ENCODE results near the gene GGNBP2. TPM values are rescaled to one million over a fixed set of nuclear protein-coding genes. Genes with fewer than 3 reads are reported as not detected.
A peak's percentile ranks its signal among the peaks of the same experiment; 100 is the strongest.

GGNBP2 gene
- total RNA-seq, 1 donor = 177 TPM

- Histone ChIP-seq H3K4me3 (ENCODE audit: low read length) (no peak overlapping the region), H3K9me3 (ENCODE audit: low read depth, low read length) (no peaks in the 10 kb centered on the region), H3K4me1 (ENCODE audit: insufficient read depth, low read length) (no peaks in the 10 kb centered on the region), H3K27me3 (ENCODE audit: insufficient read depth, low read length) (no peaks in the 10 kb centered on the region)
Measured at GRCh38 chr17:36575028-36575427, 30.3 kb downstream of the GGNBP2 start.

DNA sequence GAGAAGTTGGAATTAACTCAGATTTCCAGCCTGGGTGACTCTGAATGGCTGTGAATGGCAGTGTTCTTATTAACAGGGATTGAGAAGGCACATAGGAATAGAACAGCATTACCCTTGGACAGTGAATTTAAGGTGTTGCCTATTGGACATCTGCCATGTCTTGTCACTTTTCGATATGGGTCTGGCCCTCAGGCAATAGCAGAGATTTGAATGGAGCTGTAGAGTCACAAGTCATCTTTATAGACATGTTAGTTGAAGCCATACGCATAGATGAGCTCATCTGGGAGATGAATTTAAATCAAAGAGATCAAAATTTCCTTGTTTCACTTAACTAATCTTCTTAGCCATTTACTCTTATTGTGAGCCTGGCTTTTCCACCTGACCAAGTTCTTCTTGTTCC, 32.1 kb downstream of the GGNBP2 start:
- no peak overlapping the region for H3K4me3 ChIP-seq (ENCODE audit: low read length)
- H3K4me1 ChIP-seq (ENCODE audit: insufficient read depth, low read length) = no peaks in the 10 kb centered on the region
- H3K9me3 ChIP-seq (ENCODE audit: low read depth, low read length) = no peaks in the 10 kb centered on the region
- no peaks in the 10 kb centered on the region for H3K27me3 ChIP-seq (ENCODE audit: insufficient read depth, low read length)

- Histone ChIP-seq H3K27me3 (ENCODE audit: insufficient read depth, low read length) (no peaks in the 10 kb centered on the region), H3K4me3 (ENCODE audit: low read length) (no peak overlapping the region), H3K4me1 (ENCODE audit: insufficient read depth, low read length) (no peaks in the 10 kb centered on the region), H3K9me3 (ENCODE audit: low read depth, low read length) (no peaks in the 10 kb centered on the region)
Measured at GRCh38 chr17:36578671-36579070, 34.0 kb downstream of the GGNBP2 start.

GRCh38 chr17:36583787-36584186, 39.1 kb downstream of the GGNBP2 start:
- Histone ChIP-seq H3K9me3 (ENCODE audit: low read depth, low read length) (no peaks in the 10 kb centered on the region), H3K4me3 (ENCODE audit: low read length) (no peak overlapping the region)

DNA sequence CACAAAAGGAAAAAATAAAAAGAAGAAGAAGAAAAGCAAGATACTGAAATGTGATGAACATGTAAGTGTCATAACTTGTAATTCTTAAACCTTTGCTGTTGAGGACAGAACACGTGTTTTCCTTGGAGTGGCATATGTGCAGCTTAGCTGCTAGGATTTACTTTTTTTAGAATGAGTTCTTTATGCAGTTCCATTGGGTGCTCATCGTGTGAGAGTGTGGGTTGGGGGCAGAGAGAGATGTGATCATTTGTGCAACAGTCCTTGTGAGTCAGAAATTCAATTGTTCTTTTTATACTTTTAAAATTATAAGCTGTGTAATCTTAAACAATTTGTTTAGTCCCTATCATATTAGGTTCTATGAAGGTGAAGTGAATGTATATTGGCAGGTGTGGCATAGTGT, 41.4 kb downstream of the GGNBP2 start:
- peaks cover 1% of the 10 kb centered on the region for H3K4me1 ChIP-seq (ENCODE audit: insufficient read depth, low read length)
- H3K27me3 ChIP-seq (ENCODE audit: insufficient read depth, low read length) = no peaks in the 10 kb centered on the region
- H3K4me3 ChIP-seq (ENCODE audit: low read length) = no peak overlapping the region
- H3K9me3 ChIP-seq (ENCODE audit: low read depth, low read length) = no peaks in the 10 kb centered on the region

More at GRCh38 chr17:36583787-36584186, 39.1 kb downstream of the GGNBP2 start:
- Histone ChIP-seq H3K4me1 (ENCODE audit: insufficient read depth, low read length) (no peaks in the 10 kb centered on the region), H3K27me3 (ENCODE audit: insufficient read depth, low read length) (no peaks in the 10 kb centered on the region)

DNA sequence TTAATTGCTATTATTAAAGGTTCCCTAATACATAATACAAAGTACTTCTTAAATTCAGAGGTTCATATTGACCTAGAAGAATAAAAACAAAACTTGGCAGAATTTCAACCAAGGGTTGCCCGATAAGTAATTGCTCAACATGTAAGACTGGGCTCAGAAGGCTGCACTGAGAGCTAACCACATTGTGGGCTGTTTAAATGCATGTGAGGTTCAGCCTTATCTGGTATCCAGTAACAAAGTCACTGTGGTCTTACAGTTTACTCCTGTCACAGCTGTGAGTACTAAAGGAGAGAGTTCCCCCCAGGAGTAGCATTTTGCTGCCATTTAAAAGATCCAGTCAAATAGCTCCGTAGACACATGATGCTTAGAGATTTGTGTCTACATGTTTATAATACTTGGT, 45.4 kb downstream of the GGNBP2 start:
- Histone ChIP-seq H3K4me1 (ENCODE audit: insufficient read depth, low read length) (peaks cover 17% of the 10 kb centered on the region), H3K4me3 (ENCODE audit: low read length) (no peak overlapping the region), H3K27me3 (ENCODE audit: insufficient read depth, low read length) (no peaks in the 10 kb centered on the region), H3K9me3 (ENCODE audit: low read depth, low read length) (no peaks in the 10 kb centered on the region)

DNA sequence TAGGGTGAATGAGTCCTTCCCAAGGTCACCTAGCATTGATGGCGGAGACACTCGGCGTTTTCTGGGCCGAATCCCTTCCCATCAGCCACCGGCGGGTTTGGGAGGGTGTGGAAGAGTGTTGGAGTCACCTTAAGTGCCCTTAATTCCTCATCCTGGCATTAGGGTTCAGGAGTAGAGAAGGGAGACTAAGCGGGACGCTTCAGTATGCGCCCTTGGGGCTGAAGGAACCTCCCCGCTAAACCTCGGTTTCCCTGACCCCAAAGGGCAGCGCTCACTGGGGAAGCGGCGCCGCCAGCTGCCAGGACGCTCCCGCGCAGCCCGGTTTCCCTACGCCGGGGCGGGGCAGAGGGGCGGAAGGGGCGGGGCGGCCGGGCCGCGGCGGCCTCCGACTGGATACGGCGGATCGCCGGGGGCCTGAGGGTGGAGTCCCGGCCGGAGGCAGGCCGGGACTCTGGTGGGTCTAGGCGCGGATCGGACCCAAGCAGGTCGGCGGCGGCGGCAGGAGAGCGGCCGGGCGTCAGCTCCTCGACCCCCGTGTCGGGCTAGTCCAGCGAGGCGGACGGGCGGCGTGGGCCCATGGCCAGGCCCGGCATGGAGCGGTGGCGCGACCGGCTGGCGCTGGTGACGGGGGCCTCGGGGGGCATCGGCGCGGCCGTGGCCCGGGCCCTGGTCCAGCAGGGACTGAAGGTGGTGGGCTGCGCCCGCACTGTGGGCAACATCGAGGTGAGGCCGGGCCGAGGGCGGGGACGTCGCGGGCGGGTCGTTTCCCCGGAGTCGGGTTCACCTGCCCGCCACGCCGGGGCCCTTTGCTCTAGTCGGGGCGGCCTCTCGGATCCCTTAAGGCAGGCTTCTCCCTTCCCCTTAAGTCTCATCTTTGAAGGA, 47.0 kb downstream of the GGNBP2 start, which contains the start of gene DHRS11:
Gene DHRS11 (plus strand): TSS at position 446 of the 882 bp plus-strand sequence. CDS start 131 bp downstream, at position 577.
- no peaks in the 10 kb centered on the region for H3K9me3 ChIP-seq (ENCODE audit: low read depth, low read length)
- H3K4me1 ChIP-seq (ENCODE audit: insufficient read depth, low read length) = peaks cover 17% of the 10 kb centered on the region
- H3K27me3 ChIP-seq (ENCODE audit: insufficient read depth, low read length) = no peaks in the 10 kb centered on the region
- peak within 1 kb of the TSS; percentile 56 for H3K4me3 ChIP-seq (ENCODE audit: low read length)

DNA sequence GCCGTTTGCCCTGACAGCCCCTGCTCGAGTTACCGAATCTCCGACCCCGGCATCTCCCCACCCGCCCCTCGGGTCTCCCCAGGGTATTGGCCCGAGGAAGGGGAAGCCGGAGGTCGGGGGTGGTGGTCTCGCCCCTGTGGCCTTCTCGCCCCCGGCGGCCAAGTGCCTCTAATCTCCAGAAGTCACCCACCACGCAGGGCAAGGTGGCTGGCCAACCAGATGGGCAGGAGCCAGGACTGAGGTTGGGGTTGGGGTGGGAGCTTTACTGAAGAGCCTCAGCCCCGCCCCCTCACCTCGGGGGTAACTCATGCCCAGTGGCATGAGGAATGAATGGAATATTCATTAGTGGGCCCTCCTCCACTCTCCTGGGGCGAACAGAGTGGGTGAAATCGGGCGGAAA, 47.6 kb downstream of the GGNBP2 start:
- peak overlapping the region; percentile 56 for H3K4me3 ChIP-seq (ENCODE audit: low read length)
- no peaks in the 10 kb centered on the region for H3K9me3 ChIP-seq (ENCODE audit: low read depth, low read length)
- no peaks in the 10 kb centered on the region for H3K27me3 ChIP-seq (ENCODE audit: insufficient read depth, low read length)
- peaks cover 17% of the 10 kb centered on the region for H3K4me1 ChIP-seq (ENCODE audit: insufficient read depth, low read length)

DNA sequence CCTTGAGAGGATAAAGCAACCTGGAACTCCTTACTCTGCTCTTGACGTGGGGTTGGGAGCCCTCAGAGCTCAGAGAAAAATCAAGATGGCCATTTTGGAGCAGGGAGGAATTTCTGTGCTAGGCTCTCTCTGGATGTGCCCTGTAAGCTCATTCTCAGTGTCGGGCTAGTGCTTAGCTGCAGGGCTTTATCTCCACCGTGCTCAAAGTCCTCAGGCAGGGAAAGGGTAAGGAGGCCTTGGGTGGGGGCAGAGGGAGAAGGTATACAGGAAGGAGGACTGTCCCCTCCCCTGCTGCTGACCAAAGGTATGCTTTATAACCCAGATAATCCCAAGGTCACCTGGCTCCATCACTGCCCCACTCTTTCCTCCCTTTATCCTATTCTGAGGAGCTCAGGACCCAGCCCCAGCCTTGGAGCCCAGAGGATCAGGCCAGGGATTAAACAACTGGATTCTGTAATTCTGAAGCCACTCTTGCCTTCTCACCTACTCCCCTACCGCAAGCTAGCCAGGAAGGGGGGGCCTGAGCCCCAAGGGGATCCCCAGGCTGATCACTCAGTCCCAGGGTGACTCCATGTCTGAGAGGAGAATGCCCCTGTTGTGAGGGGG, 48.1 kb downstream of the GGNBP2 start:
- Histone ChIP-seq H3K27me3 (ENCODE audit: insufficient read depth, low read length) (no peaks in the 10 kb centered on the region), H3K4me3 (ENCODE audit: low read length) (peak overlapping the region; percentile 56), H3K4me1 (ENCODE audit: insufficient read depth, low read length) (peaks cover 17% of the 10 kb centered on the region), H3K9me3 (ENCODE audit: low read depth, low read length) (no peaks in the 10 kb centered on the region)

- Histone ChIP-seq H3K27me3 (ENCODE audit: insufficient read depth, low read length) (no peaks in the 10 kb centered on the region), H3K4me3 (ENCODE audit: low read length) (no peak overlapping the region), H3K4me1 (ENCODE audit: insufficient read depth, low read length) (peaks cover 17% of the 10 kb centered on the region), H3K9me3 (ENCODE audit: low read depth, low read length) (no peaks in the 10 kb centered on the region)
Measured at GRCh38 chr17:36593656-36594316, 49.1 kb downstream of the GGNBP2 start.

GRCh38 chr17:36594626-36595401, 50.1 kb downstream of the GGNBP2 start:
- H3K4me3 ChIP-seq (ENCODE audit: low read length) = no peak overlapping the region

DNA sequence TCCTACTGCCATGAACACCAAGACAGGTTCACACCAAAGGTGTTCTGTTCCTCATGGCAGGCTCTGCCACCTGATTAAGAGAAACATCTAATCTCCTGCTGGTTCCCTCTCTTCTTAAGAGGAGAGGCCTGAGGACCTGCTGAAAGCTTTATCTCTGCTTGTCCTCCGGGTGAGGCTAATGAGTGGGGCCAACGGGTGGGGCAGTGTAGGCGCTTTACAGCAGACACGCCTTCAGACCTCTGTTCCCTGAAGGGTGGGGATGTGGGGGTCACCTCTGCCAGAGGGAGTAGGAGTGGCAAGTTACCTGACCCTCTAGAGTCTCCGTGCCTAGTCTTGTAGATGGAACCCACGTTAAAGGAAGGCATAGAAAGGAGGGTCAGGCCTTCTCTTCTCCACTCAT, 52.5 kb downstream of the GGNBP2 start:
- no peaks in the 10 kb centered on the region for H3K9me3 ChIP-seq (ENCODE audit: low read depth, low read length)
- H3K4me3 ChIP-seq (ENCODE audit: low read length) = no peak overlapping the region

More at GRCh38 chr17:36594626-36595401, 50.1 kb downstream of the GGNBP2 start:
- H3K9me3 ChIP-seq (ENCODE audit: low read depth, low read length) = no peaks in the 10 kb centered on the region
- no peaks in the 10 kb centered on the region for H3K27me3 ChIP-seq (ENCODE audit: insufficient read depth, low read length)
- H3K4me1 ChIP-seq (ENCODE audit: insufficient read depth, low read length) = peaks cover 17% of the 10 kb centered on the region

GRCh38 chr17:36597866-36598777, 53.4 kb downstream of the GGNBP2 start:
- H3K27me3 ChIP-seq (ENCODE audit: insufficient read depth, low read length) = no peaks in the 10 kb centered on the region
- no peak overlapping the region for H3K4me3 ChIP-seq (ENCODE audit: low read length)
- H3K4me1 ChIP-seq (ENCODE audit: insufficient read depth, low read length) = peaks cover 21% of the 10 kb centered on the region
- H3K9me3 ChIP-seq (ENCODE audit: low read depth, low read length) = no peaks in the 10 kb centered on the region

More for the DNA sequence above, 52.5 kb downstream of the GGNBP2 start:
- Histone ChIP-seq H3K4me1 (ENCODE audit: insufficient read depth, low read length) (peaks cover 21% of the 10 kb centered on the region), H3K27me3 (ENCODE audit: insufficient read depth, low read length) (no peaks in the 10 kb centered on the region)

GRCh38 chr17:36598951-36599401, 54.3 kb downstream of the GGNBP2 start:
- no peaks in the 10 kb centered on the region for H3K27me3 ChIP-seq (ENCODE audit: insufficient read depth, low read length)
- H3K9me3 ChIP-seq (ENCODE audit: low read depth, low read length) = no peaks in the 10 kb centered on the region
- peaks cover 30% of the 10 kb centered on the region for H3K4me1 ChIP-seq (ENCODE audit: insufficient read depth, low read length)
- no peak overlapping the region for H3K4me3 ChIP-seq (ENCODE audit: low read length)

Data from mononuclear cell (primary cell).